Astrocyte (in vitro differentiated cells and primary cell): ENCODE results near the gene CNTLN. TPM values are rescaled to one million over a fixed set of nuclear protein-coding genes. Genes with fewer than 3 reads are reported as not detected.
"Not testable (repeated sequence)": the region's sequence is repeated elsewhere in the genome, so short reads cannot be mapped to it uniquely, and the experiment has no call there.

Source experiments
- DNase-seq: peaks from one replicate; pipeline ENCODE4 v3.0.0-alpha.2; 2010; ENCODE audit warnings: low read depth
- FAIRE-seq: peaks from 2 replicates; lab custom pipeline; 2011; peaks lifted over from hg19 to GRCh38; lab: Jason Lieb, UNC
- H2AFZ ChIP-seq: 2 replicates; pipeline ENCODE4 v1.6.0; 2012; ENCODE audit warnings: low read depth, low read length, inconsistent platforms
- H3K27ac ChIP-seq: 2 replicates; pipeline ENCODE4 v1.5.1; 2011; ENCODE audit warnings: low read depth, low read length, inconsistent platforms
- H3K27me3 ChIP-seq: 2 replicates; pipeline ENCODE4 v1.6.0; 2011; ENCODE audit warnings: low read length, inconsistent platforms; ENCODE audit not compliant: insufficient read depth
- H3K36me3 ChIP-seq: 2 replicates; pipeline ENCODE4 v1.5.1; 2011; ENCODE audit warnings: low read length, inconsistent platforms; ENCODE audit not compliant: insufficient read depth
- H3K4me1 ChIP-seq: 2 replicates; pipeline ENCODE4 v1.5.1; 2011; ENCODE audit warnings: low read length, inconsistent platforms; ENCODE audit not compliant: insufficient read depth
- H3K4me2 ChIP-seq: 2 replicates; pipeline ENCODE4 v1.6.0; 2012; ENCODE audit warnings: low read length, inconsistent platforms
- H3K4me3 ChIP-seq: 2 replicates; pipeline ENCODE4 v1.5.1; 2011; ENCODE audit warnings: low read depth, mild to moderate bottlenecking, low read length, inconsistent platforms; ENCODE audit not compliant: insufficient read depth
- H3K79me2 ChIP-seq: 2 replicates; pipeline ENCODE4 v1.6.0; 2012; ENCODE audit warnings: mild to moderate bottlenecking, low read length, inconsistent platforms; ENCODE audit not compliant: insufficient read depth
- H3K9ac ChIP-seq: 2 replicates; pipeline ENCODE4 v1.6.0; 2012; ENCODE audit warnings: mild to moderate bottlenecking, low read length, inconsistent platforms
- H3K9me3 ChIP-seq: 2 replicates; pipeline ENCODE4 v1.5.1; 2012; ENCODE audit warnings: low read depth, mild to moderate bottlenecking, low read length, inconsistent platforms; ENCODE audit not compliant: insufficient read depth
- H4K20me1 ChIP-seq: 2 replicates; pipeline ENCODE4 v1.6.0; 2012; ENCODE audit warnings: low read length, inconsistent platforms; ENCODE audit not compliant: insufficient read depth
- H3K27ac Mint-ChIP-seq: one replicate; pipeline ENCODE4 v1.8.0; 2021; ENCODE audit warnings: mild to moderate bottlenecking, mixed read lengths; ENCODE audit not compliant: unreplicated experiment
- H3K27me3 Mint-ChIP-seq: one replicate; pipeline ENCODE4 v1.8.0; 2021; ENCODE audit warnings: low read depth, mixed read lengths; ENCODE audit not compliant: unreplicated experiment
- H3K36me3 Mint-ChIP-seq: one replicate; pipeline ENCODE4 v1.8.0; 2021; ENCODE audit warnings: low read depth, mixed read lengths; ENCODE audit not compliant: unreplicated experiment
- H3K4me1 Mint-ChIP-seq: one replicate; pipeline ENCODE4 v1.8.0; 2021; ENCODE audit warnings: low read depth, mixed read lengths; ENCODE audit not compliant: unreplicated experiment
- H3K4me3 Mint-ChIP-seq: one replicate; pipeline ENCODE4 v1.8.0; 2021; ENCODE audit warnings: mild to moderate bottlenecking, moderate library complexity, mixed read lengths; ENCODE audit not compliant: unreplicated experiment
- H3K9me3 Mint-ChIP-seq: one replicate; pipeline ENCODE4 v1.8.0; 2021; ENCODE audit warnings: mild to moderate bottlenecking, mixed read lengths; ENCODE audit not compliant: unreplicated experiment
- EZH2 ChIP-seq: IDR thresholded peaks from 2 replicates; pipeline ENCODE4 v1.6.1; 2012; ENCODE audit warnings: mild to moderate bottlenecking, low read length, inconsistent platforms; ENCODE audit not compliant: insufficient read depth
- total RNA-seq: library from RNA; stranded (reverse); gene quantifications from 2 replicates; pipeline ENCODE4 v1.2.1, GENCODE V29; 2021
- TF ChIP-seq, protein P1 (sequence below): IDR thresholded peaks from 2 replicates; pipeline ENCODE4 v1.5.1; 2011; ENCODE audit warnings: low read depth, mild to moderate bottlenecking, inconsistent platforms, low read length, moderate library complexity; ENCODE audit not compliant: insufficient read depth

The CNTLN gene
- total RNA-seq, 1 donor from 2014 or later, result 4.4 TPM

DNA sequence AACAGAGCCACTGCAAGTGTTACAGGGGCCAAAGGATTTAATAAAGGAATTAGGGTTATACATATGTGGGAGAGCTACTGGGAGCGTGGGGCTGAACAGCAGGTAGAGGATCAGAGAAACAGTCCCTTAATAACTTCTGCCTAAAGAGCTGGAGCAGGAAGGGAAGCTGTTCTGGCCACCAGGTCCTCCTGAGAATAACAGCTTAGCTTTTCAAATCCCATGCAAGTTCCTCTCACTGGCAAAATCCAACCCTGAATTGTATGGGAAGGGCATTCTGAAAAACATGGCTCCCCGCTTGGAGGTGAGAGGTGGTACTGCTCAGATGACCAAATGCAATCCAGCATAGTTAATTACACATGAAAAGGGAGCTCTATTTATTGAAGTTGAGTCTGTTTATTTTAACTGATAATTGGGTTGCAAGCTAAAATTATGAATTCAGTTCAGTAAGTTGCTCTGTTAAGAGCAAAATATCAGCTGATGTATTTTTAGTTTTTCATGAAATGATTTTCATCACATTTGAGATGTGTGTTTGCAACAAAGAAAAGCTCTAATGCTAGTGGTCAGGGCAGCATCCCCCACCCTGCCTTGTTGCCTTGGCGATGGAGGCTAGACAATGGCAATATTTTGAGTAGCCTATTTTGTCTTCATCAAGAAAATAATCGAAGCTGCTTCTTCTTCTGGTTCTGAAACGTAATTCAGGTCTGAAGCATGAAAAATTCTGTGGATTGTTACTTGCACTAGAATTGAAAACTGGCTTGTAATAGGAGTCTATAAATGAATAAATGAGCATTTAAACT lies 385.6 kb downstream of the CNTLN start:
- TF ChIP-seq EZH2, result no peak
- TF ChIP-seq, protein P1, sequence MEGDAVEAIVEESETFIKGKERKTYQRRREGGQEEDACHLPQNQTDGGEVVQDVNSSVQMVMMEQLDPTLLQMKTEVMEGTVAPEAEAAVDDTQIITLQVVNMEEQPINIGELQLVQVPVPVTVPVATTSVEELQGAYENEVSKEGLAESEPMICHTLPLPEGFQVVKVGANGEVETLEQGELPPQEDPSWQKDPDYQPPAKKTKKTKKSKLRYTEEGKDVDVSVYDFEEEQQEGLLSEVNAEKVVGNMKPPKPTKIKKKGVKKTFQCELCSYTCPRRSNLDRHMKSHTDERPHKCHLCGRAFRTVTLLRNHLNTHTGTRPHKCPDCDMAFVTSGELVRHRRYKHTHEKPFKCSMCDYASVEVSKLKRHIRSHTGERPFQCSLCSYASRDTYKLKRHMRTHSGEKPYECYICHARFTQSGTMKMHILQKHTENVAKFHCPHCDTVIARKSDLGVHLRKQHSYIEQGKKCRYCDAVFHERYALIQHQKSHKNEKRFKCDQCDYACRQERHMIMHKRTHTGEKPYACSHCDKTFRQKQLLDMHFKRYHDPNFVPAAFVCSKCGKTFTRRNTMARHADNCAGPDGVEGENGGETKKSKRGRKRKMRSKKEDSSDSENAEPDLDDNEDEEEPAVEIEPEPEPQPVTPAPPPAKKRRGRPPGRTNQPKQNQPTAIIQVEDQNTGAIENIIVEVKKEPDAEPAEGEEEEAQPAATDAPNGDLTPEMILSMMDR, result no peak
- Histone ChIP-seq H3K4me3 (no peak overlapping the region), H3K27me3 (no peaks in the 10 kb centered on the region), H3K9me3 (no peaks in the 10 kb centered on the region), H2AFZ (no peak overlapping the region), H3K27ac (no peak overlapping the region), H3K79me2 (no peaks in the 10 kb centered on the region), H3K4me1 (no peaks in the 10 kb centered on the region), H3K36me3 (no peaks in the 10 kb centered on the region), H3K4me2 (no peak overlapping the region), H4K20me1 (no peaks in the 10 kb centered on the region), H3K9ac (no peak overlapping the region)
- no peak overlapping the region for H3K27ac Mint-ChIP-seq
- no peak overlapping the region for H3K4me3 Mint-ChIP-seq
- H3K36me3 Mint-ChIP-seq, result no peaks in the 10 kb centered on the region
- no peaks in the 10 kb centered on the region for H3K9me3 Mint-ChIP-seq
- FAIRE-seq, result no peak
- H3K4me1 Mint-ChIP-seq, result peaks cover 3% of the 10 kb centered on the region
- H3K27me3 Mint-ChIP-seq, result no peaks in the 10 kb centered on the region
- DNase-seq, result no peak

DNA sequence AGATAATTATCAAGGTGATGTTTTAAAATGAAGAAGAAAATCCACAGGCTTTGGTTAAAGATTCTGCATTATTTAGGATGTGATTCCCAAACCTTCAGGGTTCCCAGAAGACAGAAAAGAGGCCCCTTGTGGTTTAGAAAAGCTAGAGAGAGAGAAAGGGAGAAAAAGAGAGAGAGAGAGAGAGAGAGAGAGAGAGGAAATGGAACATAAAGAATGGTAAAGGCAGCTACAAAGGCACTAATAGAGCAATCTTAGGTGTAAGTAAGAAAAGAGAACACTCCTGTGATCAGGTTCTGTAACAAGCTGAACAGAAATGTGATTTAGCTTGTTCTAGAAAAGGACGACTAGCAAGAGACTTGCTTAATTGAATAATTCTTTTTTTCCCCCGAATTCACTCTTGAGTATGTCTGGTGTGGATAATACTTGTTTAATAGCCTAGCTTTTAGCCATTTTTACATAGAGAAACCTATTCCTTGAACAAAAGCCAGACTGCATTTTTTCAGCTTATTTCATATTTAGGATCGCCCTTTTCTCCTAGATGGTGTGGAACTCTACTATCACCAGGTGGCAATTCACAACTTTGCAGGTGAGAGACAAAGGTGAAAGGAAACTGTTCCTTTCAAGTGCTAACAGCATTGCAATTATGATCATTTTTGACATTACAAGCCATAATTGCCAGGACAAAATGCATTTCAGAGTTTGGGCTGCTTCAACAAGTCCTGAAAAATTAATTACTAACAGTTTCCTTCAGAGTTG lies 386.4 kb downstream of the CNTLN start:
- Mint-ChIP-seq H3K4me1 (peaks cover 3% of the 10 kb centered on the region), H3K9me3 (no peaks in the 10 kb centered on the region), H3K4me3 (no peak overlapping the region), H3K27ac (no peak overlapping the region), H3K27me3 (no peaks in the 10 kb centered on the region), H3K36me3 (no peaks in the 10 kb centered on the region)
- Histone ChIP-seq H3K27ac (no peak overlapping the region), H3K36me3 (no peaks in the 10 kb centered on the region), H4K20me1 (no peaks in the 10 kb centered on the region), H3K9me3 (no peaks in the 10 kb centered on the region), H3K27me3 (no peaks in the 10 kb centered on the region), H3K9ac (no peak overlapping the region), H3K4me1 (no peaks in the 10 kb centered on the region), H2AFZ (no peak overlapping the region), H3K79me2 (no peaks in the 10 kb centered on the region), H3K4me2 (no peak overlapping the region), H3K4me3 (no peak overlapping the region)
- TF ChIP-seq, protein P1, result no peak
- no peak for TF ChIP-seq EZH2
- DNase-seq, result no peak
- FAIRE-seq, result no peak

DNA sequence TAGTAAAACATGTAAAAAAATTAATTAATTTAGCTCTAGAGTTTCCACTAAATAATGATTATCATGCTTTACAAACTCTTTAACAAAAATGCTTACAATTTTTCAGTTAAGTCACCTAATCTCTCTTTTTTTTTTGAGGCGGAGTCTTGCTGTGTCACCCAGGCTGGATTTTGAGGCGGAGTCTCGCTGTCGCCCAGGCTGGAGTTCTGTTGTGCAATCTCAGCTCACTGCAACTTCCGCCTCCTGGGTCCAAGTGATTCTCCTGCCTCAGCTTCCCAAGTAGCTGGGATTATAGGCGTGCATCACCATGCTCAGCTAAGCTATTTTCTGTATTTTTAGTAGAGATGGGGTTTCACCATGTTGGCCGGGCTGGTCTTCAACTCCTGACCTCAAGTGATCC lies 391.9 kb downstream of the CNTLN start:
- H3K9me3 Mint-ChIP-seq, H2AFZ ChIP-seq, H3K27ac Mint-ChIP-seq, FAIRE-seq, H3K79me2 ChIP-seq, H3K27me3 ChIP-seq, H3K4me2 ChIP-seq, H3K4me1 Mint-ChIP-seq, H3K4me1 ChIP-seq, H3K36me3 Mint-ChIP-seq, H3K36me3 ChIP-seq, DNase-seq, H3K9ac ChIP-seq, H3K27ac ChIP-seq, H3K9me3 ChIP-seq, H3K27me3 Mint-ChIP-seq, H4K20me1 ChIP-seq, H3K4me3 Mint-ChIP-seq, H3K4me3 ChIP-seq: not testable (repeated sequence)
